ENCODE measurements around the gene PTPRD.

DNA sequence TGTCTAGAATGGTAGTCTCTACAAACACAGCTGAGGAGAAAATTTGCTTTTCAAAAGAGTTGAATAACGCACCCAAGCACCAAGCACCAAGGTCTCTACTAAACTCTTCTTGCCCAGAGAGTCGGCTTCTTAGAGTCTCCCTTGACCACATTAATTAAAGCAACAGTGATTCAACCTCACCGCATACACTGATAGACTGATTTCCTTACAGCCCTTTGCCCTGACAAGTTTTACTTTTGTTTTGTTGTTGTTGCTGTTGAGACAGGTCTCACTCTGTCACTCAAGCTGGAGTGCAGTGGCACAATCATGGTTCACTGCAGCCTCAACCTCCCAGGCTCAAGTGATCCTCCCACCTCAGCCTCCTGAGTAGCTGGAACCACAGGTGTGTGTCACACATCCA is 1777.5 kb downstream of the PTPRD start:
- TF ChIP-seq POLR2AphosphoS5 (IDR thresholded peaks at IDR 0.05; ENCODE audit: low read depth, low read length) (no peak), TAF1 (IDR thresholded peaks at IDR 0.05; ENCODE audit: borderline replicate concordance, insufficient read depth, low read length) (no peak)
- TF ChIP-seq, protein P1, sequence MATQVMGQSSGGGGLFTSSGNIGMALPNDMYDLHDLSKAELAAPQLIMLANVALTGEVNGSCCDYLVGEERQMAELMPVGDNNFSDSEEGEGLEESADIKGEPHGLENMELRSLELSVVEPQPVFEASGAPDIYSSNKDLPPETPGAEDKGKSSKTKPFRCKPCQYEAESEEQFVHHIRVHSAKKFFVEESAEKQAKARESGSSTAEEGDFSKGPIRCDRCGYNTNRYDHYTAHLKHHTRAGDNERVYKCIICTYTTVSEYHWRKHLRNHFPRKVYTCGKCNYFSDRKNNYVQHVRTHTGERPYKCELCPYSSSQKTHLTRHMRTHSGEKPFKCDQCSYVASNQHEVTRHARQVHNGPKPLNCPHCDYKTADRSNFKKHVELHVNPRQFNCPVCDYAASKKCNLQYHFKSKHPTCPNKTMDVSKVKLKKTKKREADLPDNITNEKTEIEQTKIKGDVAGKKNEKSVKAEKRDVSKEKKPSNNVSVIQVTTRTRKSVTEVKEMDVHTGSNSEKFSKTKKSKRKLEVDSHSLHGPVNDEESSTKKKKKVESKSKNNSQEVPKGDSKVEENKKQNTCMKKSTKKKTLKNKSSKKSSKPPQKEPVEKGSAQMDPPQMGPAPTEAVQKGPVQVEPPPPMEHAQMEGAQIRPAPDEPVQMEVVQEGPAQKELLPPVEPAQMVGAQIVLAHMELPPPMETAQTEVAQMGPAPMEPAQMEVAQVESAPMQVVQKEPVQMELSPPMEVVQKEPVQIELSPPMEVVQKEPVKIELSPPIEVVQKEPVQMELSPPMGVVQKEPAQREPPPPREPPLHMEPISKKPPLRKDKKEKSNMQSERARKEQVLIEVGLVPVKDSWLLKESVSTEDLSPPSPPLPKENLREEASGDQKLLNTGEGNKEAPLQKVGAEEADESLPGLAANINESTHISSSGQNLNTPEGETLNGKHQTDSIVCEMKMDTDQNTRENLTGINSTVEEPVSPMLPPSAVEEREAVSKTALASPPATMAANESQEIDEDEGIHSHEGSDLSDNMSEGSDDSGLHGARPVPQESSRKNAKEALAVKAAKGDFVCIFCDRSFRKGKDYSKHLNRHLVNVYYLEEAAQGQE (IDR thresholded peaks at IDR 0.05; ENCODE audit: insufficient read depth in 1 of 2, low read depth in 2 of 2, low read length in 2 of 2), result no peak

Measured in PFSK-1 (cell line).